Loucy (cell line): ENCODE data around the gene LGR4.

Experiments
- CTCF ChIP-seq: fragments of 200-600 bp; sonication (generic); conservative IDR thresholded peaks from 2 replicates; pipeline ENCODE4 v1.5.1; 2014; ENCODE audit warnings: mild to moderate bottlenecking, antibody characterized with exemption, low read length
- EZH2phosphoT487 ChIP-seq: fragments of 200-600 bp; IDR thresholded peaks from 2 replicates; pipeline ENCODE4 v1.6.1; 2018; ENCODE audit warnings: antibody characterized with exemption, mild to moderate bottlenecking, moderate library complexity, borderline replicate concordance

GRCh38 chr11:27453701-27454100 is 18.9 kb downstream of the LGR4 start:
- TF ChIP-seq CTCF (no peak), EZH2phosphoT487 (no peak)
